ENCODE results near the gene ZDHHC7. TPM values are rescaled to one million over a fixed set of nuclear protein-coding genes. Genes with fewer than 3 reads are reported as not detected.

The ZDHHC7 gene
- total and polyA plus RNA-seq, 9 of the 15 experiments (the other 6 are each of a cell fraction or from before 2014, with no cell fraction given) = 1.7 to 49.7 (median 37.4) TPM

DNA sequence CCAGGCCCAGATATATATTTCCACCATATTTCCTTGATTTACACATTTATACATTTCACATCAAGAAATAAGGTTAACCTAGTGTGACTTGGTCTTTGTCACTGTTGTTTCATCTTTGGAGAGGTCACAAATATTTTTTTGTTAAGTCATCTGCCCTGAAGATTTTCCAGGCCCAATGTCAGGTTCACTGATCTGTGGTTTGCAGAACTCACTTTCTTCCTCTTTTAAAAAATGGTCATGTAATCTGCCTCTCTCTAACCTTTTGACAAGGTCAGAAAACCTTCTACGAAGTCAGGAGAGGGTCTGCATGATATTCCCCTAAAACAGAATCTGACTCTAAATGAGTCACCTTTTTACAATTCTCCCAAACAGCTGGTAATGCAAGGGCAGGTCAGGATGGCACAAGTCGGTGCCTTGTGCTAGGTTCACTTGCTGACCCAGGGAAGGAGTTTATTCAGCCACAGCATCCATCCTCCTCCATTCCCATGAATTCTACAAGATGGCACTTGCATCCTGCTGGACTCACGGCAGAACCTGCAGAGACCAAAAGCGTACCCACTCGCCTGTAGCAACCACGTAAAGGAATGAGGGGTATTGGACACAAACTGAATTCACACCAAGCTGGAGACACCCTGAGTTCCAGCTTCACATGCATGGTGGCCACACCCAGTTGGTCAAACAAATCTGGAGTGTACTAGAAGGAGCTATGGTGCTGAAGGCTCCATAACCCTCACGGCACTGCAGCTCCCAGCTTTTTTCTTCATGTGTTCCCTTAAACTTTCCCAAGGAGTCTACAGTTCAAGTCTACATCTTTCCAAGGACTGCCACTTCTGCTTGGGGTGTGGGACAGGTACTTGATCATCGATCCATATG, 14.7 kb upstream of the ZDHHC7 start (continued):
- TF ChIP-seq, protein P1, sequence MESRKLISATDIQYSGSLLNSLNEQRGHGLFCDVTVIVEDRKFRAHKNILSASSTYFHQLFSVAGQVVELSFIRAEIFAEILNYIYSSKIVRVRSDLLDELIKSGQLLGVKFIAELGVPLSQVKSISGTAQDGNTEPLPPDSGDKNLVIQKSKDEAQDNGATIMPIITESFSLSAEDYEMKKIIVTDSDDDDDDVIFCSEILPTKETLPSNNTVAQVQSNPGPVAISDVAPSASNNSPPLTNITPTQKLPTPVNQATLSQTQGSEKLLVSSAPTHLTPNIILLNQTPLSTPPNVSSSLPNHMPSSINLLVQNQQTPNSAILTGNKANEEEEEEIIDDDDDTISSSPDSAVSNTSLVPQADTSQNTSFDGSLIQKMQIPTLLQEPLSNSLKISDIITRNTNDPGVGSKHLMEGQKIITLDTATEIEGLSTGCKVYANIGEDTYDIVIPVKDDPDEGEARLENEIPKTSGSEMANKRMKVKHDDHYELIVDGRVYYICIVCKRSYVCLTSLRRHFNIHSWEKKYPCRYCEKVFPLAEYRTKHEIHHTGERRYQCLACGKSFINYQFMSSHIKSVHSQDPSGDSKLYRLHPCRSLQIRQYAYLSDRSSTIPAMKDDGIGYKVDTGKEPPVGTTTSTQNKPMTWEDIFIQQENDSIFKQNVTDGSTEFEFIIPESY (CRISPR knock-in tag; IDR thresholded peaks at IDR 0.05) = no peak
- peak; percentile 12; the same call in 1 of the 2 replicates for TF ChIP-seq SPI1 (IDR thresholded peaks at IDR 0.05; ENCODE audit: borderline replicate concordance, low read depth, low read length)
- peak; percentile 80 for TF ChIP-seq MAFK (IDR thresholded peaks at IDR 0.05; ENCODE audit: low read length)
- TF ChIP-seq CTBP1 (IDR thresholded peaks at IDR 0.05; ENCODE audit: borderline replicate concordance) = peak; percentile 57
- TF ChIP-seq HOXB6 (CRISPR knock-in tag; IDR thresholded peaks at IDR 0.05; ENCODE audit: borderline replicate concordance) = no peak
- TF ChIP-seq ATF7 (IDR thresholded peaks at IDR 0.05) = 0 out of 2 replicates have a peak, but pooled peaks have one; percentile 16
- 0 out of 2 replicates have a peak, but pooled peaks have one; percentile 25 for TF ChIP-seq ZNF165 (CRISPR knock-in tag; IDR thresholded peaks at IDR 0.05; ENCODE audit: borderline replicate concordance)
- TF ChIP-seq FOSL1 (tag; conservative IDR thresholded peaks at IDR 0.05) = peak; percentile 64

Data from K562 (cell line).